ENCODE results near the gene HADH. TPM values are rescaled to one million over a fixed set of nuclear protein-coding genes. Genes with fewer than 3 reads are reported as not detected.

The HADH gene
- total and polyA plus RNA-seq, 2 donors: 25.7 to 41.2 TPM

DNA sequence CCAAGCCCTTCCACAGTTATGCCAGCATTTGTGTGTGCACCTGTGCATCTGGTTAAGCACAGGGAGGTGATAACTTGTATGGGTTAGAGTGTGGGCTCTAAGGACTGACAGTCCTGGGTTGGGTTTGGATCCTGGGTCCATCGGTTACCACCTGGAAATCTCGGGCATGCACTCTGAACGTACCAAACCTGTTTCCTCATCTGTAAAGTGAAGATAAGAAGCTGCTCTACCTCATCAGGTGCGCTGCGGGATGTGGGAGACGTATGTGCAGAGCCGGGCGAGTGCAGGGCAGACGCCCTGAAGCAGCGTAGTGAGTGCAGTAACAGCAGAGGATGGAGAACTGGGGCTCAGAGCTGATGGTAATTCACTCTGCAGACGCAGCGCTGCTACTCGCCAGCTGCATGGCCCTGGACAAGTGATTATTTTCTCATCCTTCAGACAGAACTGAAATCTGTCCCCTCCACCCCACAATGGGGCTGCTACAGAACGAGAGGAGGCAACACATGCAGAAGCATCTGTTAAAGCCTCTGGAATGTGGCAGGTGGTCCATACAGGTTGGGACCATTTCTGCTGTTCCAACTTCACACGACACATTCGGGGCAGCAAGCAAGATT lies 64.4 kb downstream of the HADH start:
- peaks cover 46 to 55% of the 10 kb centered on the region in 2 donors for H3K4me1 ChIP-seq (ENCODE audit: control insufficient read depth in 2 of 2, insufficient read depth in 2 of 2, low read length in 2 of 2)
- H3K36me3 ChIP-seq (ENCODE audit: control insufficient read depth in 2 of 2, insufficient read depth in 2 of 2, low read length in 1 of 2): peaks cover 65 to 99% of the 10 kb centered on the region in 2 donors
- DNase-seq (ENCODE audit: low read depth in 6 of 9, low spot score in 9 of 9): no peak
- H3K27me3 ChIP-seq (ENCODE audit: control insufficient read depth in 2 of 2, insufficient read depth in 1 of 2, low read length in 1 of 2): no peaks in the 10 kb centered on the region
- H3K9me3 ChIP-seq (ENCODE audit: control insufficient read depth in 2 of 2, insufficient read depth in 1 of 2, low read length in 1 of 2): peaks cover 0 to 4% of the 10 kb centered on the region in 2 donors
- peak overlapping the region; percentile 66 to 79 for H3K27ac ChIP-seq (ENCODE audit: low read depth in 1 of 2, low read length in 1 of 2)
- 88% methylated on average over 16 of the region's 16 CpGs for WGBS
- no peak overlapping the region for H3K4me3 ChIP-seq (ENCODE audit: low read length in 2 of 2)

DNA sequence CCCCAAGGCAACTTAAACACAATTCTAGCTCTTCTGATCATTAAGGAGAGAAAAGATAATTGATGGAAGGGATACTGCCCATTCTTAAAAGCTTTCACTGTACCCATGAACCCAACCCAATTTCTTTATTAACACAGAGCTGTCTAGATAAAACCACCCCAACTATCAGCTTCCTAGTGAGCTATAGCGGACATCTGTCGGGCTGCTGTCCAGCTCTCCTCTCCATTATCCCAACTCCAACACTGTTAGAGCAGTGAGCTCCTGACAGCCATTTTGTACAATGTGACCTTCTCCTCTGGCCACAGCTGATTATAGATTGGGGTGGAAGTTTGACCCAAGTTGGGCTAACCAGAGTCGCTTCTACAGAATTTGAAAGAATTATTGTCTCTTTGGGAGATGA lies 66.1 kb downstream of the HADH start:
- peaks cover 0 to 4% of the 10 kb centered on the region in 2 donors for H3K9me3 ChIP-seq (ENCODE audit: control insufficient read depth in 2 of 2, insufficient read depth in 1 of 2, low read length in 1 of 2)
- H3K36me3 ChIP-seq (ENCODE audit: control insufficient read depth in 2 of 2, insufficient read depth in 2 of 2, low read length in 1 of 2): peaks cover 68 to 99% of the 10 kb centered on the region in 2 donors
- no peak overlapping the region for H3K4me3 ChIP-seq (ENCODE audit: low read length in 2 of 2)
- 99% methylated on average over 3 of the region's 3 CpGs for WGBS
- peaks cover 35 to 60% of the 10 kb centered on the region in 2 donors for H3K4me1 ChIP-seq (ENCODE audit: control insufficient read depth in 2 of 2, insufficient read depth in 2 of 2, low read length in 2 of 2)
- no peaks in the 10 kb centered on the region for H3K27me3 ChIP-seq (ENCODE audit: control insufficient read depth in 2 of 2, insufficient read depth in 1 of 2, low read length in 1 of 2)
- no peak for DNase-seq (ENCODE audit: low read depth in 6 of 9, low spot score in 9 of 9)
- peak overlapping the region in 1 of 2 donors; percentile 42 for H3K27ac ChIP-seq (ENCODE audit: low read depth in 1 of 2, low read length in 1 of 2)

DNA sequence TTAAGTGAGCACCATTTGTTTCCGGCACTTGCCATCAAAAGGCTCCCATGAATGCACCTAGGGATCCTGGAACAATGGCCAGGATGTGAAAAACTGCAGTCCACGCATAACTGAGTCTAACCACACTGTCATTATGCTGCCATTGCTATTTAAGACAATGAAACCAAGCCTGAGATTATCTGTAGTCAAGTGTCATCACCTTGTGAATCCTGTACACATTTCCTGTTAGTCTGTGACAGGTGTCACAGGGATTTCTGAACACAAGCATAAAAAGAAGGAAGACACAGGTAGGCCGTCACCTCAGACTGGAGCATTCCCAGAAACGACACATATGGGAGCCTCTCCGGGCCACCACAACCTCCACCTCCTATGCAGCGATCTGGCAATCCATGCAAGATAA lies 66.7 kb downstream of the HADH start:
- WGBS: 79% methylated on average over 6 of the region's 6 CpGs
- Histone ChIP-seq H3K36me3 (ENCODE audit: control insufficient read depth in 2 of 2, insufficient read depth in 2 of 2, low read length in 1 of 2) (peaks cover 66 to 99% of the 10 kb centered on the region in 2 donors), H3K9me3 (ENCODE audit: control insufficient read depth in 2 of 2, insufficient read depth in 1 of 2, low read length in 1 of 2) (peaks cover 0 to 4% of the 10 kb centered on the region in 2 donors), H3K4me1 (ENCODE audit: control insufficient read depth in 2 of 2, insufficient read depth in 2 of 2, low read length in 2 of 2) (peaks cover 29 to 54% of the 10 kb centered on the region in 2 donors), H3K4me3 (ENCODE audit: low read length in 2 of 2) (no peak overlapping the region), H3K27me3 (ENCODE audit: control insufficient read depth in 2 of 2, insufficient read depth in 1 of 2, low read length in 1 of 2) (no peaks in the 10 kb centered on the region), H3K27ac (ENCODE audit: low read depth in 1 of 2, low read length in 1 of 2) (peak overlapping the region in 1 of 2 donors; percentile 42)
- DNase-seq (ENCODE audit: low read depth in 6 of 9, low spot score in 9 of 9): no peak

DNA sequence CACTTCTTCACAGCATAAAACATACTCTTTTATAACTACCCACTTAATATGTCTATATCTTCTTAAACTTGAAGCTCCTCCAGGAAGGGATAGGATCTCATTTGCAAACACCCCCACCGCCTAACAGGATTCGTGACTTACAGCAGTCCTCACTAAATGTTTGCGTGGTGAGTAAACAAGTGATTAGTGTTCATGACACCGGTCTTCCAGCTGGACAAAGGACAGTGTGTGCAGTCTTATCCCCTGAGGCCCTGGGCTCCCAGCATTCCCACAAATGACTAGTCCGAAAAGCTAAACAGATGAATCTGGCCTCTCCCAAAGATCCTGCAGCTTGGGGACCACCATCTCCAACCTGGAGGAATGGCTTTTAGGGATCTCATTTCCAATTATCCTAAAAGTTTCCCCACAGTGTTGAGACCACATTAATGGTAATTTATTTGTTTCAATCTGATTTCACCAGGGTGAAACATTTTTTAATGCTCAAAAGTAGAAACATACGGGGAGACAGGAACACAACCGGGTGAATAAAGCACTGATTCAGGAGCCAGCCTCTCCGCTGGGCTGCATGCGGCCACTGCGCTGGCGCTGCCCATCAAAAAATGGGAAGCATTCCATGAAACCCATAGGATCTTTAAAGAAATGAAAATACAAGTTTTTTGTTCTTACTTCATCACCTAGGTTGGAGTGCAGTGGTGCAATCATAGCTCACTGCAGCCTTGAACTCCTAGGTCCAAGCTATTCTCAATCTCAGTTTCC lies 69.2 kb downstream of the HADH start:
- Histone ChIP-seq H3K4me1 (ENCODE audit: control insufficient read depth in 2 of 2, insufficient read depth in 2 of 2, low read length in 2 of 2) (peaks cover 9 to 33% of the 10 kb centered on the region in 2 donors), H3K27me3 (ENCODE audit: control insufficient read depth in 2 of 2, insufficient read depth in 1 of 2, low read length in 1 of 2) (no peaks in the 10 kb centered on the region), H3K27ac (ENCODE audit: low read depth in 1 of 2, low read length in 1 of 2) (no peak overlapping the region), H3K36me3 (ENCODE audit: control insufficient read depth in 2 of 2, insufficient read depth in 2 of 2, low read length in 1 of 2) (peaks cover 54 to 98% of the 10 kb centered on the region in 2 donors), H3K4me3 (ENCODE audit: low read length in 2 of 2) (no peak overlapping the region), H3K9me3 (ENCODE audit: control insufficient read depth in 2 of 2, insufficient read depth in 1 of 2, low read length in 1 of 2) (peaks cover 0 to 4% of the 10 kb centered on the region in 2 donors)
- DNase-seq (ENCODE audit: low read depth in 6 of 9, low spot score in 9 of 9): no peak
- WGBS: 87% methylated on average over 11 of the region's 11 CpGs

DNA sequence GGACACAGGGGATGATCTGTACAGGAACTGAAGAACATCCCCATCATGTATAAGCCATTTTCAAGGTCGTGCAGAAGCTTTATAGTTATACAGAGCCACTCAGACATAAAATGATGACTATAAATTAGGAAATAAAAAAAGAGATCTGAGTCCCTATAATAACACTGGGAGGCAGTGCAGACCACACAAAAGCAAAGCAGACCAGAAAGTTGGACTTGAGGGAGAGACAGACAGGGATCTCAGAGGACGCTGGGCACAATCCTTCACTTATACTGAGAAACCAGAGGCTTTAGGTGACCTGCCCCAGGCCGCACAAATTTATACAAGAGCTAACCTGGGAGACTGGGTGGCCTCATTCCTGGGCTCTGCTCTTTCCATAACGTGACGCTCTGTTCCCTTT lies 70.5 kb downstream of the HADH start:
- DNase-seq (ENCODE audit: low read depth in 6 of 9, low spot score in 9 of 9): no peak
- Histone ChIP-seq H3K27ac (ENCODE audit: low read depth in 1 of 2, low read length in 1 of 2) (no peak overlapping the region), H3K27me3 (ENCODE audit: control insufficient read depth in 2 of 2, insufficient read depth in 1 of 2, low read length in 1 of 2) (no peaks in the 10 kb centered on the region), H3K4me3 (ENCODE audit: low read length in 2 of 2) (no peak overlapping the region), H3K9me3 (ENCODE audit: control insufficient read depth in 2 of 2, insufficient read depth in 1 of 2, low read length in 1 of 2) (no peaks in the 10 kb centered on the region), H3K4me1 (ENCODE audit: control insufficient read depth in 2 of 2, insufficient read depth in 2 of 2, low read length in 2 of 2) (peaks cover 5 to 23% of the 10 kb centered on the region in 2 donors), H3K36me3 (ENCODE audit: control insufficient read depth in 2 of 2, insufficient read depth in 2 of 2, low read length in 1 of 2) (peaks cover 59 to 98% of the 10 kb centered on the region in 2 donors)
- WGBS: 87% methylated on average over 5 of the region's 5 CpGs

DNA sequence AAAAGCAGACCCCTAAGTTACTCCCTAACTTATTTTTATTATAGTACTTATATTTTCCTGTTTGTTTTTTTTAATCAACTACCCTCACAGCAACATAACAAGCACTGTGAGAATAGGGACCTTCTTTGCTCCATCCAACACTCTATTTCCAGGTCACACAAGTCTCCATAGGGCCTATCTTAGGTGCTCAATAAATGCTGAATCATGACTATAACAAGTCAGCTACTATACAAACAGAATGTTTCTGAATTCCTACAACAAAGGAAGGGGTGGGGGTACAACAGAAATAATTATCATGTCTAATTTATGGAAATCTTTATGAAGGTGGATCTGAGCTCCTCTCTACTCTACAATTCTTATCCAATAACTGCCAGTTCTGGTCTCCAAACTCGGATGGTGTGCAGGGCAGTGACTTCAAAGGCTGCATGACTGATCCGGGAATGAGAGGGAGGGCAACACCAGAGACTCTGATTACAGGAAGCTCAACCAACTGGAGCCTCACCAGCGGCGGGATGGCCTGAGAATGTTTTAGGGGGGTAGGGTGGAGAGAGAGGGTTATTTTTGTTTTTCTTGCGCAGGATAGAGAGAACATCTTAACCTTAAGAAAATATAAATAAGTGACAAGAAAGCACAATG lies 71.1 kb downstream of the HADH start:
- Histone ChIP-seq H3K27me3 (ENCODE audit: control insufficient read depth in 2 of 2, insufficient read depth in 1 of 2, low read length in 1 of 2) (no peaks in the 10 kb centered on the region), H3K9me3 (ENCODE audit: control insufficient read depth in 2 of 2, insufficient read depth in 1 of 2, low read length in 1 of 2) (no peaks in the 10 kb centered on the region), H3K27ac (ENCODE audit: low read depth in 1 of 2, low read length in 1 of 2) (peak overlapping the region in 1 of 2 donors; percentile 1), H3K4me3 (ENCODE audit: low read length in 2 of 2) (no peak overlapping the region), H3K4me1 (ENCODE audit: control insufficient read depth in 2 of 2, insufficient read depth in 2 of 2, low read length in 2 of 2) (peaks cover 4 to 22% of the 10 kb centered on the region in 2 donors), H3K36me3 (ENCODE audit: control insufficient read depth in 2 of 2, insufficient read depth in 2 of 2, low read length in 1 of 2) (peaks cover 64 to 98% of the 10 kb centered on the region in 2 donors)
- DNase-seq (ENCODE audit: low read depth in 6 of 9, low spot score in 9 of 9): no peak
- WGBS: 90% methylated on average over 5 of the region's 5 CpGs

DNA sequence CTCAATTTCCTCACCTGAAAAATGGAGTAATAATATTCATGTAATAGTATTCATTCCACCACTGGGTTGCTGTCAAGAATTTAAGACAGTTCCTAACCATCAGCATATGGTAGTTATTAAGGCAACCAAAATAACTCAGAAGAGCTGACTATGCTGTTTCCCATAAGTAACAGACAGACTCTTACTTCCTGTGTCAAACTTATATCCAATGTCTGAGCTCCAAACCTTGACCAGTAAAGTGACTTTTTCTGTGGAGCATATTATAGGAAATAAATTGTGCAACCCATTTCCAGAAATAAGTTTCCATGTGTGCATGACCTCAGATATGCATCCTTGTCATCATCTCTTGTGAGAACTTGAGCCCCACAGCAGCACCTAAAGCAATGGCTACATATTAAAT lies 78.8 kb downstream of the HADH start:
- Histone ChIP-seq H3K4me1 (ENCODE audit: control insufficient read depth in 2 of 2, insufficient read depth in 2 of 2, low read length in 2 of 2) (peaks cover 3 to 19% of the 10 kb centered on the region in 2 donors), H3K36me3 (ENCODE audit: control insufficient read depth in 2 of 2, insufficient read depth in 2 of 2, low read length in 1 of 2) (peaks cover 62 to 94% of the 10 kb centered on the region in 2 donors), H3K4me3 (ENCODE audit: low read length in 2 of 2) (no peak overlapping the region), H3K27ac (ENCODE audit: low read depth in 1 of 2, low read length in 1 of 2) (no peak overlapping the region), H3K9me3 (ENCODE audit: control insufficient read depth in 2 of 2, insufficient read depth in 1 of 2, low read length in 1 of 2) (no peaks in the 10 kb centered on the region), H3K27me3 (ENCODE audit: control insufficient read depth in 2 of 2, insufficient read depth in 1 of 2, low read length in 1 of 2) (no peaks in the 10 kb centered on the region)
- no peak for DNase-seq (ENCODE audit: low read depth in 6 of 9, low spot score in 9 of 9)

DNA sequence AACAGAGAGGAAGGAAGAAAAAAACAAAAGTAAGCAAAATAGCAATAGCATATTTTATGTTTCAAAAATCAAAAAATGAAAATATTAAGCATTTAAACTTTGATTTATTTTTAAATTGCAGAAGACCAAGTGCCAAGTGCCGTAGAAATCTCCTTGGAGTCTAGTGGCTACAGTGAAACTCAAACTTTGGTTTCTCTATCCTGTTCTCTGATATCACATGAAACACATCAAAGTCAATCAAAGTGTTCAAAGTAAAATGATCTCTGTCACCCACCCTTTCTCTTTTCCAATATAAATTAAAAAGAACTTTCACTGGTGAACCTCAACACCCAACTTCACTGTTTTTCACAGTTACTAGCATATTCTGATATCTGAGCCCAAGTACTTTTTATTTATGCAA lies 81.1 kb downstream of the HADH start:
- WGBS: 58% methylated on average over 1 of the region's 1 CpG

DNA sequence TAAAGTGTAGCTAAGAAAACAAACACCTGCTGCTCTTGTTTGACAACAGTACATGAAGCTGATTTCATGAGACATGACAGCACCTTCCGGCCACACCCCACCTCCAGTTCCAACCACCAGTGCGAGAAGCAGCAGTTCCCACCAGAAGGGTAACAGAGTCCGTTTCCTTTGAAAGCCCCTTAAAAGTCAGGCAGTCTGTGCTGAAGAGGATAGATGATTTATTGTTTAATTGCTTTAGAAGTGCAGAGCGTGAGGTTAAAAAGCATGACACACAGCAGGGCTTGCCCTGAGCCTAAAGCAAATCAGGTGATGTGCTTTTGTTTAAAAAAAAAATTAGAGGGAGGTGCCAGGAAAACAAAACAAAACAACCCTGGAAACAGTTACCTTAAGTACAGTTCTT lies 82.6 kb downstream of the HADH start:
- H3K4me3 ChIP-seq (ENCODE audit: low read length in 2 of 2): no peak overlapping the region
- peaks cover 65 to 94% of the 10 kb centered on the region in 2 donors for H3K36me3 ChIP-seq (ENCODE audit: control insufficient read depth in 2 of 2, insufficient read depth in 2 of 2, low read length in 1 of 2)
- 22% methylated on average over 4 of the region's 4 CpGs for WGBS
- H3K4me1 ChIP-seq (ENCODE audit: control insufficient read depth in 2 of 2, insufficient read depth in 2 of 2, low read length in 2 of 2): peaks cover 13 to 32% of the 10 kb centered on the region in 2 donors
- DNase-seq (ENCODE audit: low read depth in 6 of 9, low spot score in 9 of 9): peak; percentile 37 to 81 (median 53)
- H3K27me3 ChIP-seq (ENCODE audit: control insufficient read depth in 2 of 2, insufficient read depth in 1 of 2, low read length in 1 of 2): no peaks in the 10 kb centered on the region
- H3K27ac ChIP-seq (ENCODE audit: low read depth in 1 of 2, low read length in 1 of 2): peak overlapping the region; percentile 1 to 77
- no peaks in the 10 kb centered on the region for H3K9me3 ChIP-seq (ENCODE audit: control insufficient read depth in 2 of 2, insufficient read depth in 1 of 2, low read length in 1 of 2)

More for the DNA sequence above, 81.1 kb downstream of the HADH start:
- H3K27ac ChIP-seq (ENCODE audit: low read depth in 1 of 2, low read length in 1 of 2): no peak overlapping the region
- peaks cover 13 to 25% of the 10 kb centered on the region in 2 donors for H3K4me1 ChIP-seq (ENCODE audit: control insufficient read depth in 2 of 2, insufficient read depth in 2 of 2, low read length in 2 of 2)
- no peak for DNase-seq (ENCODE audit: low read depth in 6 of 9, low spot score in 9 of 9)
- no peak overlapping the region for H3K4me3 ChIP-seq (ENCODE audit: low read length in 2 of 2)
- H3K9me3 ChIP-seq (ENCODE audit: control insufficient read depth in 2 of 2, insufficient read depth in 1 of 2, low read length in 1 of 2): no peaks in the 10 kb centered on the region
- H3K36me3 ChIP-seq (ENCODE audit: control insufficient read depth in 2 of 2, insufficient read depth in 2 of 2, low read length in 1 of 2): peaks cover 57 to 94% of the 10 kb centered on the region in 2 donors
- H3K27me3 ChIP-seq (ENCODE audit: control insufficient read depth in 2 of 2, insufficient read depth in 1 of 2, low read length in 1 of 2): no peaks in the 10 kb centered on the region

All from thymus (tissue), 11 donors.